Stimulated activated CD8-positive, alpha-beta memory T cell treated with anti-CD3 and anti-CD28 coated beads, Interleukin-12 subunit alpha, Interleukin-12 subunit beta, amount 100 ng/mL, for 4 hours (primary cell): ENCODE measurements around the gene ANTKMT.
A peak's percentile ranks its signal among the peaks of the same experiment; 100 is the strongest.
"Not testable (repeated sequence)": the region's sequence is repeated elsewhere in the genome, so short reads cannot be mapped to it uniquely, and the experiment has no call there.

ENCODE experiments used
- DNase-seq: peaks from one replicate; pipeline ENCODE4 v3.0.0-alpha.2; 2020; ENCODE audit warnings: low read depth

ANTKMT gene

GRCh38 chr16:700684-701584 lies 20.0 kb upstream of the ANTKMT start:
- no peak for DNase-seq

- DNase-seq = no peak
Measured at GRCh38 chr16:702341-702740, 18.6 kb upstream of the ANTKMT start.

- DNase-seq = no peak
Measured at GRCh38 chr16:703406-703805, 17.5 kb upstream of the ANTKMT start.

GRCh38 chr16:704047-704446 lies 16.9 kb upstream of the ANTKMT start:
- no peak for DNase-seq

- no peak for DNase-seq
Measured at GRCh38 chr16:704552-705380, 16.2 kb upstream of the ANTKMT start.

GRCh38 chr16:705431-706188 lies 15.3 kb upstream of the ANTKMT start, which contains the start of gene FBXL16:
Gene FBXL16, minus strand, starts transcription at chr16:705801. Its CDS starts 8,396 bp downstream, at chr16:697405.
- DNase-seq = no peak

- DNase-seq = no peak
Measured at GRCh38 chr16:706189-707061, 14.5 kb upstream of the ANTKMT start.

- DNase-seq = no peak
Measured at GRCh38 chr16:707062-707538, 13.8 kb upstream of the ANTKMT start.

- no peak for DNase-seq
Measured at GRCh38 chr16:708019-708418, 12.9 kb upstream of the ANTKMT start.

- no peak for DNase-seq
Measured at GRCh38 chr16:708959-709358, 12.0 kb upstream of the ANTKMT start.

GRCh38 chr16:709566-710499 lies 11.1 kb upstream of the ANTKMT start:
- no peak for DNase-seq

- no peak for DNase-seq
Measured at GRCh38 chr16:710500-711075, 10.4 kb upstream of the ANTKMT start.

GRCh38 chr16:711084-711483 lies 9.9 kb upstream of the ANTKMT start:
- no peak for DNase-seq

GRCh38 chr16:711548-712320 lies 9.2 kb upstream of the ANTKMT start:
- peak; percentile 69 for DNase-seq

- DNase-seq = not testable (repeated sequence)
Measured at GRCh38 chr16:712740-713250, 8.2 kb upstream of the ANTKMT start.

- DNase-seq = no peak
Measured at GRCh38 chr16:714079-714478, 6.9 kb upstream of the ANTKMT start.

- DNase-seq = peak; percentile 83
Measured at GRCh38 chr16:714558-715476, 6.1 kb upstream of the ANTKMT start, which contains the start of gene METRN. Gene METRN, plus strand, starts transcription at chr16:715118. Its CDS starts 172 bp downstream, at chr16:715290.
